Sigmoid colon (tissue), 7 donors: ENCODE measurements around the gene RLN3. TPM values are rescaled to one million over a fixed set of nuclear protein-coding genes. Genes with fewer than 3 reads are reported as not detected.

Source experiments
- DNase-seq: peaks from one replicate; pipeline ENCODE4 v3.0.0-alpha.2; 2019
- H3K27ac ChIP-seq, 4 donors: fragments of 200-600 bp; sonication (generic); one replicate each; pipeline ENCODE4 v1.5.1; 2016 to 2019; ENCODE audit warnings: mild to moderate bottlenecking in 1 of 4
- H3K27me3 ChIP-seq, 3 donors: fragments of 200-600 bp; sonication (generic); one replicate each; pipeline ENCODE4 v1.5.1; 2019; ENCODE audit warnings: mild to moderate bottlenecking in 1 of 3
- H3K36me3 ChIP-seq, 4 donors: fragments of 200-600 bp; sonication (generic); one replicate each; pipeline ENCODE4 v1.5.1; 2016 to 2019
- H3K4me1 ChIP-seq, 4 donors: fragments of 200-600 bp; sonication (generic); one replicate each; pipeline ENCODE4 v1.5.1; 2017 to 2019
- H3K4me3 ChIP-seq, 4 donors: fragments of 200-600 bp; sonication (generic); one replicate each; pipeline ENCODE4 v1.5.1; 2017 to 2019; ENCODE audit warnings: mild to moderate bottlenecking in 2 of 4, moderate library complexity in 1 of 4
- H3K9me3 ChIP-seq, 4 donors: fragments of 200-600 bp in 3 of 4; sonication (generic) in 3 of 4; one replicate each; pipeline versions ENCODE4 v1.5.1 to v1.6.1; 2013 to 2019
- CTCF ChIP-seq, 4 experiments: fragments of 450-650 bp in 3 of 4; fragments of 200-600 bp in 1 of 4; IDR thresholded peaks; one replicate each; pipeline ENCODE4 v1.5.1; 2016 to 2019; ENCODE audit warnings: antibody characterized with exemption in 4 of 4, mild to moderate bottlenecking in 3 of 4, moderate library complexity in 2 of 4
- EP300 ChIP-seq, 4 donors: sonication (generic); formaldehyde crosslinking; IDR thresholded peaks; one replicate each; pipeline ENCODE4 v1.6.1; 2017; ENCODE audit warnings: antibody characterized with exemption in 4 of 4
- POLR2A ChIP-seq, 2 donors: fragments of 450-650 bp; IDR thresholded peaks; one replicate each; pipeline ENCODE4 v1.6.1; 2016; ENCODE audit warnings: antibody characterized with exemption in 2 of 2, mild to moderate bottlenecking in 2 of 2, moderate library complexity in 2 of 2
- POLR2AphosphoS5 ChIP-seq, 4 donors: sonication (generic); formaldehyde crosslinking; IDR thresholded peaks; one replicate each; pipeline ENCODE4 v1.6.1; 2017; ENCODE audit warnings: antibody characterized with exemption in 4 of 4
- WGBS, 2 donors: extraction: QIAGEN DNeasy Blood & Tissue Kit; methylation state at CpG; one replicate each; pipeline ENCODE4 v1.1.7; 2013; 5-methylcytosine and 5-hydroxymethylcytosine counted together
- intact Hi-C: fragments of 100-400 bp; cut with DNase I; formaldehyde crosslinking; loops from one replicate; pipeline ENCODE4 v1.15.1; 2023
- polyA plus RNA-seq, 3 donors: library from polyadenylated mRNA; stranded (reverse); fragments of 200-250 nt; gene quantifications; one replicate each; pipeline ENCODE4 v1.2.3, GENCODE V29; 2013
- total RNA-seq, 4 donors: library from RNA; depleted of rRNA; stranded (reverse); fragments of >200 nt; gene quantifications; one replicate each; pipeline ENCODE4 v1.1.0, GENCODE V29; 2016
- donor health status: healthy with polysubstance abuse.
- donor health status: Bipolar disorder and iron deficiency.
- donor health status: healthy.

The RLN3 gene, protein sequence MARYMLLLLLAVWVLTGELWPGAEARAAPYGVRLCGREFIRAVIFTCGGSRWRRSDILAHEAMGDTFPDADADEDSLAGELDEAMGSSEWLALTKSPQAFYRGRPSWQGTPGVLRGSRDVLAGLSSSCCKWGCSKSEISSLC
- 1 to 10 TPM in 1 of 4 donors, not detected in 3; 1.1 TPM for total RNA-seq
- polyA plus RNA-seq = not detected

GRCh38 chr19:14027856-14028450 is at the start of gene RLN3:
Gene RLN3 (plus strand): TSS chr19:14028148. CDS start chr19:14028205, 57 bp downstream.
- Histone ChIP-seq H3K9me3 (no peaks in the 10 kb centered on the region), H3K36me3 (no peaks in the 10 kb centered on the region), H3K4me1 (peaks cover 0 to 14% (median 12%) of the 10 kb centered on the region in 4 donors), H3K27ac (no peak within 1 kb of the TSS), H3K27me3 (peaks cover 0 to 24% (median 14%) of the 10 kb centered on the region in 3 donors), H3K4me3 (no peak within 1 kb of the TSS)
- no peak for DNase-seq
- TF ChIP-seq POLR2AphosphoS5 (IDR thresholded peaks at IDR 0.05) (no peak), EP300 (IDR thresholded peaks at IDR 0.05) (no peak), CTCF (IDR thresholded peaks at IDR 0.05) (no peak), POLR2A (IDR thresholded peaks at IDR 0.05) (no peak)
- intact Hi-C loops = no loop called here
- WGBS, 2 donors = 83 to 84% methylated on average over 24 of the region's 24 CpGs

- WGBS, 2 donors = 9 to 13% methylated on average over 74 of the region's 74 CpGs
- H3K27me3 ChIP-seq = no peaks in the 10 kb centered on the region
- peak overlapping the region; percentile 30 to 61 (median 50) for H3K4me3 ChIP-seq
- TF ChIP-seq POLR2AphosphoS5 (IDR thresholded peaks at IDR 0.05) (peak in 3 of 4 donors; percentile 6 to 34 (median 31)), EP300 (IDR thresholded peaks at IDR 0.05) (no peak), POLR2A (IDR thresholded peaks at IDR 0.05) (no peak)
- H3K4me1 ChIP-seq = peaks cover 0 to 19% (median 17%) of the 10 kb centered on the region in 4 donors
- intact Hi-C loops = no loop called here
- no peaks in the 10 kb centered on the region for H3K9me3 ChIP-seq
- peak; percentile 94 for DNase-seq
- peak overlapping the region; percentile 57 to 65 (median 61) for H3K27ac ChIP-seq
- H3K36me3 ChIP-seq = peaks cover 0 to 28% (median 0%) of the 10 kb centered on the region in 4 donors
Measured at GRCh38 chr19:13978351-13979243, 49.4 kb upstream of the RLN3 start.

DNA sequence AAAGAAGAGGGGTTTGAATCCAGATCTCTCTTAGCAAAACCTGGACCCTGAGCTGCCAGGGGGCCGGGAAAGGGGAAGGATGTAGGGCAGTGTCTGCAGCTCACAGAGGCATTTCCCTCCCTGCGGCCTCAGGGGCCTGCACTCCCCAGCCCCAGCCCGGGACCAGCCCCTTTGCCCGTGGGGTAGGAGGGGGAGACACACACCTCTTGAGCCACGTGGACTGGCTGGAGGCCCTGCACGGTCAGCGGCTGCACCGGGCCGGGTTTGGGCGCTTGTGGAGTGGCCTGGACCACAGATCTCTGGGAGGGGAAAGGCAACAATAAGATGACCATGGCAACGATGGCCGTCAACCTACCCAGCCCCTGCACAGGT is 48.7 kb upstream of the RLN3 start:
- H3K9me3 ChIP-seq = no peaks in the 10 kb centered on the region
- TF ChIP-seq CTCF (IDR thresholded peaks at IDR 0.05) = no peak
- TF ChIP-seq POLR2A (IDR thresholded peaks at IDR 0.05) = no peak
- no peak for TF ChIP-seq POLR2AphosphoS5 (IDR thresholded peaks at IDR 0.05)
- TF ChIP-seq EP300 (IDR thresholded peaks at IDR 0.05) = no peak
- 20 to 28% methylated on average over 12 of the region's 12 CpGs for WGBS, 2 donors
- peak overlapping the region; percentile 57 to 65 (median 61) for H3K27ac ChIP-seq
- peaks cover 0 to 19% (median 17%) of the 10 kb centered on the region in 4 donors for H3K4me1 ChIP-seq
- no peaks in the 10 kb centered on the region for H3K27me3 ChIP-seq
- peaks cover 0 to 27% (median 0%) of the 10 kb centered on the region in 4 donors for H3K36me3 ChIP-seq
- peak overlapping the region; percentile 30 to 61 (median 50) for H3K4me3 ChIP-seq
- no peak for DNase-seq
- intact Hi-C loops = no loop called here

DNA sequence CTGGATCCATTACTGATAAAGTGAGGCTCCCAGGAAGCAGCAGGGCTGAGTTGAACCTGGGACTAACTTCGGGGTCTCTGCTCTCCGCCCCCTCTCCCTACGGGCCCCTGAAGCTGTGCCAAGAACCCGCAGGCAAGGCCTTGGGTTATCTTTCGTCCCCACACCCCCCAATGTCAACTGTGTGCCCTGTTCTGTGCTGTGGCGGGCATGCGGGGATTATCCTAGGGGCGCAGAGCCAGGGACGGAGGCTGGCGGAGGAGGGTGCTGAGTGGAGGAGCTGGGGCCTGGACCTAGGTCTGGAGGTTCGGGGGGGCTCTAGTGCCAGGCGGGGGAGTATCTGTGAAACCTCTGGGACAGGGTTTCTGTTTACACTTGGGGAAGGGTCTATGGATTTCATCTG is 48.3 kb upstream of the RLN3 start:
- intact Hi-C loops = no loop called here
- no peaks in the 10 kb centered on the region for H3K9me3 ChIP-seq
- DNase-seq = no peak
- H3K4me3 ChIP-seq = no peak overlapping the region
- no peaks in the 10 kb centered on the region for H3K27me3 ChIP-seq
- no peak overlapping the region for H3K27ac ChIP-seq
- 78 to 86% methylated on average over 12 of the region's 12 CpGs for WGBS, 2 donors
- TF ChIP-seq EP300 (IDR thresholded peaks at IDR 0.05) = no peak
- H3K4me1 ChIP-seq = peaks cover 0 to 19% (median 17%) of the 10 kb centered on the region in 4 donors
- H3K36me3 ChIP-seq = peaks cover 0 to 27% (median 0%) of the 10 kb centered on the region in 4 donors

- TF ChIP-seq CTCF (IDR thresholded peaks at IDR 0.05) (no peak), EP300 (IDR thresholded peaks at IDR 0.05) (no peak), POLR2AphosphoS5 (IDR thresholded peaks at IDR 0.05) (no peak), POLR2A (IDR thresholded peaks at IDR 0.05) (no peak)
- 95 to 96% methylated on average over 15 of the region's 15 CpGs for whole genome bisulfite sequencing, 2 donors
- Histone ChIP-seq H3K4me1 (peaks cover 0 to 19% (median 17%) of the 10 kb centered on the region in 4 donors), H3K4me3 (no peak overlapping the region), H3K9me3 (no peaks in the 10 kb centered on the region), H3K27ac (no peak overlapping the region), H3K36me3 (peaks cover 0 to 23% (median 0%) of the 10 kb centered on the region in 4 donors), H3K27me3 (no peaks in the 10 kb centered on the region)
- intact Hi-C loops = no loop called here
- DNase-seq = no peak
Measured at GRCh38 chr19:13980340-13980739, 47.6 kb upstream of the RLN3 start.
